Activated CD4-positive, CD25-positive, alpha-beta regulatory T cell treated with anti-CD3 and anti-CD28 coated beads, Interleukin-2, amount 50 U/mL, for 16 hours (primary cell): ENCODE data around the gene GOSR1.
"Not testable (repeated sequence)": the region's sequence is repeated elsewhere in the genome, so short reads cannot be mapped to it uniquely, and the experiment has no call there.

Experiments
- DNase-seq: peaks from one replicate; pipeline ENCODE4 v3.0.0-alpha.2; 2020; ENCODE audit warnings: low read depth, low spot score

Gene GOSR1

GRCh38 chr17:30561766-30562165 lies 84.6 kb downstream of the GOSR1 start:
- DNase-seq = not testable (repeated sequence)

GRCh38 chr17:30563131-30563904 lies 86.1 kb downstream of the GOSR1 start:
- not testable (repeated sequence) for DNase-seq

GRCh38 chr17:30563905-30564390 lies 86.7 kb downstream of the GOSR1 start:
- not testable (repeated sequence) for DNase-seq

- not testable (repeated sequence) for DNase-seq
These were observed 87.3 kb downstream of the GOSR1 start for GRCh38 chr17:30564422-30565072.

- no peak for DNase-seq
These were observed 88.1 kb downstream of the GOSR1 start for GRCh38 chr17:30565073-30565935.

- not testable (repeated sequence) for DNase-seq
These were observed 88.9 kb downstream of the GOSR1 start for GRCh38 chr17:30566104-30566503.

- DNase-seq = not testable (repeated sequence)
These were observed 89.5 kb downstream of the GOSR1 start for GRCh38 chr17:30566516-30567225.

GRCh38 chr17:30567231-30568116 lies 90.3 kb downstream of the GOSR1 start:
- no peak for DNase-seq

- DNase-seq = no peak
These were observed 90.9 kb downstream of the GOSR1 start for GRCh38 chr17:30568117-30568430.

- not testable (repeated sequence) for DNase-seq
These were observed 92.4 kb downstream of the GOSR1 start for GRCh38 chr17:30569531-30570175.

- DNase-seq = no peak
These were observed 93.0 kb downstream of the GOSR1 start for GRCh38 chr17:30570191-30570590.

- DNase-seq = no peak
These were observed 93.5 kb downstream of the GOSR1 start for GRCh38 chr17:30570596-30571265.

GRCh38 chr17:30571404-30571803 lies 94.2 kb downstream of the GOSR1 start:
- DNase-seq = not testable (repeated sequence)

- DNase-seq = no peak
These were observed 94.7 kb downstream of the GOSR1 start for GRCh38 chr17:30571921-30572320.

- not testable (repeated sequence) for DNase-seq
These were observed 95.7 kb downstream of the GOSR1 start for GRCh38 chr17:30572651-30573554.

- DNase-seq = no peak
These were observed 96.5 kb downstream of the GOSR1 start for GRCh38 chr17:30573603-30574175.

GRCh38 chr17:30574309-30574708 lies 97.1 kb downstream of the GOSR1 start:
- DNase-seq = not testable (repeated sequence)

GRCh38 chr17:30574806-30575205 lies 97.6 kb downstream of the GOSR1 start:
- not testable (repeated sequence) for DNase-seq
